ENCODE data around the gene LIPM. TPM values are rescaled to one million over a fixed set of nuclear protein-coding genes. Genes with fewer than 3 reads are reported as not detected.
A peak's percentile ranks its signal among the peaks of the same experiment; 100 is the strongest.

LIPM gene
- polyA plus RNA-seq (2013, experiment 1 of 2; ENCODE audit: insufficient read length) = not detected
- polyA plus RNA-seq (2013, experiment 2 of 2; ENCODE audit: insufficient read length) = not detected

- no peak for DNase-seq
Measured at GRCh38 chr10:88802523-88803285, at the start of gene LIPM. Gene LIPM (plus strand): TSS chr10:88802730. CDS start chr10:88802897, 167 bp downstream.

- DNase-seq = peak; percentile 82
Measured at GRCh38 chr10:88754287-88754686, 48.2 kb upstream of the LIPM start.

GRCh38 chr10:88755753-88756152 is 46.8 kb upstream of the LIPM start:
- DNase-seq = no peak

- DNase-seq = no peak
Measured at GRCh38 chr10:88756660-88757059, 45.9 kb upstream of the LIPM start.

GRCh38 chr10:88759366-88760101 is 43.0 kb upstream of the LIPM start, which contains the start of gene LIPN:
Gene LIPN (plus strand): TSS chr10:88760020. CDS start chr10:88761406, 1,386 bp downstream.
- DNase-seq = no peak

- no peak for DNase-seq
Measured at GRCh38 chr10:88762906-88763305, 39.6 kb upstream of the LIPM start.

GRCh38 chr10:88763441-88763840 is 39.1 kb upstream of the LIPM start:
- no peak for DNase-seq

- DNase-seq = no peak
Measured at GRCh38 chr10:88764110-88764509, 38.4 kb upstream of the LIPM start.

GRCh38 chr10:88765816-88766215 is 36.7 kb upstream of the LIPM start:
- DNase-seq = no peak

- DNase-seq = no peak
Measured at GRCh38 chr10:88769384-88769783, 33.1 kb upstream of the LIPM start.

GRCh38 chr10:88781206-88781605 is 21.3 kb upstream of the LIPM start:
- no peak for DNase-seq

- no peak for DNase-seq
Measured at GRCh38 chr10:88782222-88782621, 20.3 kb upstream of the LIPM start.

- no peak for DNase-seq
Measured at GRCh38 chr10:88783724-88784123, 18.8 kb upstream of the LIPM start.

- DNase-seq = no peak
Measured at GRCh38 chr10:88786032-88786770, 16.3 kb upstream of the LIPM start.

GRCh38 chr10:88787463-88787862 is 15.1 kb upstream of the LIPM start:
- DNase-seq = no peak

GRCh38 chr10:88788924-88789323 is 13.6 kb upstream of the LIPM start:
- no peak for DNase-seq

GRCh38 chr10:88791924-88792323 is 10.6 kb upstream of the LIPM start:
- peak; percentile 39 for DNase-seq

- DNase-seq = no peak
Measured at GRCh38 chr10:88792661-88793060, 9.9 kb upstream of the LIPM start.

- DNase-seq = peak; percentile 59
Measured at GRCh38 chr10:88793712-88794299, 8.7 kb upstream of the LIPM start.

- peak; percentile 57 for DNase-seq
Measured at GRCh38 chr10:88794731-88795130, 7.8 kb upstream of the LIPM start.

- peak; percentile 63 for DNase-seq
Measured at GRCh38 chr10:88800152-88801125, 2.1 kb upstream of the LIPM start.
